ENCODE measurements around the gene HBQ1. TPM values are rescaled to one million over a fixed set of nuclear protein-coding genes. Genes with fewer than 3 reads are reported as not detected.
A peak's percentile ranks its signal among the peaks of the same experiment; 100 is the strongest.
"Not testable (repeated sequence)": the region's sequence is repeated elsewhere in the genome, so short reads cannot be mapped to it uniquely, and the experiment has no call there.

Gene HBQ1
- total RNA-seq, 1 donor from 2014 or later: not detected

GRCh38 chr16:228151-228851, 48.0 kb downstream of the HBQ1 start:
- Histone ChIP-seq H3K27me3 (no peaks in the 10 kb centered on the region), H3K27ac (peak overlapping the region; percentile 95 to 98), H3K9me3 (no peaks in the 10 kb centered on the region), H3K4me3 (peak overlapping the region; percentile 87), H3K4me1 (peaks cover 2 to 13% of the 10 kb centered on the region in 2 donors), H3K36me3 (peaks cover 23 to 38% of the 10 kb centered on the region in 2 donors)
- no peak for DNase-seq (ENCODE audit: low spot score in 2 of 2)
- TF ChIP-seq CTCF (IDR thresholded peaks at IDR 0.05): no peak
- intact Hi-C loops (cut with DNase I): no loop called here

- Histone ChIP-seq H3K36me3 (peaks cover 21 to 30% of the 10 kb centered on the region in 2 donors), H3K9me3 (no peaks in the 10 kb centered on the region), H3K27ac (peak within 1 kb of the TSS; percentile 95 to 98), H3K4me1 (peaks cover 2 to 13% of the 10 kb centered on the region in 2 donors), H3K27me3 (no peaks in the 10 kb centered on the region), H3K4me3 (peak within 1 kb of the TSS; percentile 87)
- TF ChIP-seq CTCF (IDR thresholded peaks at IDR 0.05): no peak
- peak; percentile 47 to 92 for DNase-seq (ENCODE audit: low spot score in 2 of 2)
- intact Hi-C loops (cut with DNase I): no loop called here
Measured at GRCh38 chr16:228852-229730, 48.8 kb downstream of the HBQ1 start, which contains the start of gene LUC7L. TSS of gene LUC7L (minus strand) at chr16:229449. CDS start at chr16:229339, 110 bp downstream.

GRCh38 chr16:229731-230281, 49.5 kb downstream of the HBQ1 start:
- peak overlapping the region; percentile 95 to 98 for H3K27ac ChIP-seq
- TF ChIP-seq CTCF (IDR thresholded peaks at IDR 0.05): no peak
- intact Hi-C loops (cut with DNase I): loop anchor here (5.0 kb wide), 2 partner anchors 297 to 357 kb away; partner anchors contain the start of gene CAPN15
- H3K4me1 ChIP-seq: peaks cover 2 to 13% of the 10 kb centered on the region in 2 donors
- no peaks in the 10 kb centered on the region for H3K27me3 ChIP-seq
- peaks cover 18 to 23% of the 10 kb centered on the region in 2 donors for H3K36me3 ChIP-seq
- H3K4me3 ChIP-seq: peak overlapping the region; percentile 87
- no peak for DNase-seq (ENCODE audit: low spot score in 2 of 2)
- H3K9me3 ChIP-seq: no peaks in the 10 kb centered on the region

GRCh38 chr16:230351-230750, 50.1 kb downstream of the HBQ1 start:
- H3K27ac ChIP-seq; H3K9me3 ChIP-seq; H3K27me3 ChIP-seq; DNase-seq (ENCODE audit: low spot score in 2 of 2); H3K4me3 ChIP-seq: not testable (repeated sequence)
- intact Hi-C loops (cut with DNase I): loop anchor here (5.0 kb wide), 2 partner anchors 297 to 357 kb away; partner anchors contain the start of gene CAPN15
- peaks cover 2 to 13% of the 10 kb centered on the region in 2 donors for H3K4me1 ChIP-seq
- H3K36me3 ChIP-seq: peaks cover 18 to 20% of the 10 kb centered on the region in 2 donors

Other genes starting within 250 kb of the HBQ1 start
- gene POLR3K, start 126.9 kb upstream of the HBQ1 start, total RNA-seq: not detected
- not detected for gene SNRNP25, start 126.6 kb upstream of the HBQ1 start, total RNA-seq
- gene RHBDF1, start 107.8 kb upstream of the HBQ1 start, total RNA-seq: 146 TPM
- gene MPG, start 102.2 kb upstream of the HBQ1 start, total RNA-seq: 406 TPM
- gene NPRL3, start 41.8 kb upstream of the HBQ1 start, total RNA-seq: 24.9 TPM
- gene HBZ, start 27.8 kb upstream of the HBQ1 start, total RNA-seq: not detected
- gene HBM, start 14.5 kb upstream of the HBQ1 start, total RNA-seq: not detected
- 4,439 TPM for gene HBA2, start 7.6 kb upstream of the HBQ1 start, total RNA-seq
- gene HBA1, start 3.8 kb upstream of the HBQ1 start, total RNA-seq: 585 TPM
- 53.0 TPM for gene LUC7L, start 49.0 kb downstream of the HBQ1 start, total RNA-seq
- gene FAM234A, start 54.4 kb downstream of the HBQ1 start, total RNA-seq: 67.7 TPM
- 32.6 TPM for gene RGS11, start 95.5 kb downstream of the HBQ1 start, total RNA-seq
- not detected for gene ARHGDIG, start 100.1 kb downstream of the HBQ1 start, total RNA-seq
- gene PDIA2, start 102.7 kb downstream of the HBQ1 start, total RNA-seq: not detected
- 27.6 TPM for gene AXIN1, start 172.3 kb downstream of the HBQ1 start, total RNA-seq
- 47.8 TPM for gene MRPL28, start 190.1 kb downstream of the HBQ1 start, total RNA-seq
- 47.6 TPM for gene PGAP6, start 201.5 kb downstream of the HBQ1 start, total RNA-seq
- 66.0 TPM for gene NME4, start 216.7 kb downstream of the HBQ1 start, total RNA-seq
- 44.0 TPM for gene DECR2, start 221.4 kb downstream of the HBQ1 start, total RNA-seq
- gene RAB11FIP3, start 245.2 kb downstream of the HBQ1 start, total RNA-seq: 47.0 TPM